Neural progenitor cell (in vitro differentiated cells): ENCODE measurements around the gene UBB.

ENCODE experiments used
- CTCF ChIP-seq: fragments of 200-600 bp; sonication (generic); IDR thresholded peaks from 2 replicates; pipeline ENCODE4 v1.5.1; 2017; ENCODE audit warnings: antibody characterized with exemption, mild to moderate bottlenecking
- EZH2 ChIP-seq: fragments of 200-600 bp; sonication (generic); IDR thresholded peaks from 2 replicates; pipeline ENCODE4 v1.6.1; 2017; ENCODE audit warnings: antibody characterized with exemption, mild to moderate bottlenecking, moderate library complexity
- EZH2phosphoT487 ChIP-seq: fragments of 200-600 bp; sonication (generic); IDR thresholded peaks from 2 replicates; pipeline ENCODE4 v1.6.1; 2017; ENCODE audit warnings: antibody characterized with exemption

- TF ChIP-seq CTCF (no peak), EZH2 (no peak), EZH2phosphoT487 (no peak)
These were observed 49.8 kb downstream of the UBB start for GRCh38 chr17:16430650-16431049.
